HCT116 (cell line): Measurements from ENCODE around the gene SHH. TPM values are rescaled to one million over a fixed set of nuclear protein-coding genes. Genes with fewer than 3 reads are reported as not detected.

ENCODE experiments used
- ATAC-seq: fragments of 200-7000 bp; cut with Tn5 transposase; 2 replicates; pipeline ENCODE4 v1.9.1; 2020; ENCODE audit warnings: mild to moderate bottlenecking, moderate library complexity
- BruUV-seq: library from RNA; stranded (reverse); fragments of 400-500 nt; replicated peaks from 2 replicates; lab custom pipeline; 2021; lab: Mats Ljungman, UMichigan
- CTCF ChIA-PET: fragments of 300-600 bp; sonication (Branson Sonifier 250); formaldehyde crosslinking; loops from one replicate; lab custom pipeline; 2021; ENCODE audit warnings: antibody characterized with exemption; lab: Charles Lee
- POLR2A ChIA-PET: fragments of 300-600, 350-600 bp; sonication (Branson Sonifier 250); formaldehyde crosslinking; loops from one replicate; lab custom pipeline; 2021; ENCODE audit warnings: antibody characterized with exemption; lab: Charles Lee
- RAD21 ChIA-PET, 2 experiments: fragments of 300-600 bp; sonication (Branson Sonifier 250); formaldehyde crosslinking; loops; one replicate each; lab custom pipeline; 2023; ENCODE audit warnings: low total read pairs in 2 of 2; ENCODE audit not compliant: uncharacterized antibody in 2 of 2, unreplicated experiment in 2 of 2, low non-redundant PET in 1 of 2; lab: Charles Lee
- DNase-seq: peaks from one replicate; pipeline ENCODE4 v3.0.0-alpha.2; 2010; ENCODE audit warnings: low read depth, low spot score
- H2AFZ ChIP-seq: fragments of 200-600 bp; shearing (Covaris generic), sonication (generic); 2 replicates; pipeline ENCODE4 v1.6.1; 2017; ENCODE audit warnings: low read depth, mixed run types, mixed read lengths, antibody characterized with exemption, low read length; ENCODE audit not compliant: poor library complexity, severe bottlenecking
- H3K27ac ChIP-seq: 2 replicates; pipeline ENCODE4 v1.5.1; 2012; ENCODE audit warnings: low read depth, low read length
- H3K27me3 ChIP-seq: fragments of 200-600 bp; sonication (generic); 2 replicates; pipeline ENCODE4 v1.6.1; 2016; ENCODE audit warnings: mixed run types, low read length, mixed read lengths; ENCODE audit not compliant: insufficient read depth
- H3K36me3 ChIP-seq, 2 experiments: fragments of 200-500 bp in 1 of 2; fragments of 200-600 bp in 1 of 2; sonication (Bioruptor generic) in 1 of 2; sonication (generic) in 1 of 2; 2 replicates each; pipeline versions ENCODE4 v1.5.1 to v1.6.1; 2014 to 2016; ENCODE audit warnings: low read length in 2 of 2, inconsistent platforms in 1 of 2, mixed read lengths in 1 of 2, mixed run types in 1 of 2; ENCODE audit not compliant: insufficient read depth in 2 of 2, control insufficient read depth in 1 of 2
- H3K4me1 ChIP-seq, 2 experiments: fragments of 200-600 bp in 1 of 2; sonication (generic) in 1 of 2; 2 replicates each; pipeline versions ENCODE4 v1.5.1 to v1.6.1; 2012 to 2017; ENCODE audit warnings: low read length in 2 of 2, inconsistent platforms in 1 of 2, mild to moderate bottlenecking in 1 of 2, mixed read lengths in 1 of 2, mixed run types in 1 of 2, moderate library complexity in 1 of 2; ENCODE audit not compliant: insufficient read depth in 2 of 2, control insufficient read depth in 1 of 2
- H3K4me2 ChIP-seq: fragments of 200-600 bp; sonication (generic); 2 replicates; pipeline ENCODE4 v1.6.1; 2017; ENCODE audit warnings: mixed run types, low read length, mixed read lengths
- H3K4me3 ChIP-seq, 2 experiments: fragments of 200-600 bp in 1 of 2; sonication (generic) in 1 of 2; replicated peaks in 1 of 2; 2 replicates each; pipeline ENCODE4 v1.5.1; 2011 to 2016; ENCODE audit warnings: low read length in 2 of 2, control low read depth in 1 of 2, low read depth in 1 of 2, mild to moderate bottlenecking in 1 of 2, mixed read lengths in 1 of 2, mixed run types in 1 of 2
- H3K79me2 ChIP-seq: fragments of 200-600 bp; sonication (generic); 2 replicates; pipeline ENCODE4 v1.6.1; 2017; ENCODE audit warnings: mild to moderate bottlenecking, mixed run types, low read length, moderate library complexity, mixed read lengths; ENCODE audit not compliant: insufficient read depth
- H3K9ac ChIP-seq: fragments of 200-600 bp; sonication (generic); 2 replicates; pipeline ENCODE4 v1.6.1; 2016; ENCODE audit warnings: low read length, mixed read lengths
- H3K9me2 ChIP-seq: fragments of 200-600 bp; sonication (generic), shearing (Covaris generic); 2 replicates; pipeline ENCODE4 v1.6.1; 2017; ENCODE audit warnings: mixed run types, mild to moderate bottlenecking, moderate library complexity; ENCODE audit not compliant: insufficient read depth
- H3K9me3 ChIP-seq, 2 experiments: fragments of 200-500 bp in 1 of 2; fragments of 200-600 bp in 1 of 2; sonication (Bioruptor generic) in 1 of 2; sonication (generic) in 1 of 2; 2 replicates each; pipeline ENCODE4 v1.6.1; 2014 to 2017; ENCODE audit warnings: low read length in 2 of 2, mixed read lengths in 2 of 2, inconsistent platforms in 1 of 2, low read depth in 1 of 2, mild to moderate bottlenecking in 1 of 2, mixed run types in 1 of 2, moderate library complexity in 1 of 2; ENCODE audit not compliant: control insufficient read depth in 1 of 2, insufficient read depth in 1 of 2
- H4K20me1 ChIP-seq: fragments of 200-600 bp; sonication (generic), shearing (Covaris generic); 2 replicates; pipeline ENCODE4 v1.6.1; 2017; ENCODE audit warnings: mixed run types, mild to moderate bottlenecking, moderate library complexity; ENCODE audit not compliant: insufficient read depth
- CBX3 ChIP-seq: IDR thresholded peaks from 2 replicates; pipeline ENCODE4 v1.6.1; 2012; ENCODE audit warnings: low read depth
- EGR1 ChIP-seq: IDR thresholded peaks from 2 replicates; pipeline ENCODE4 v1.6.1; 2012; ENCODE audit warnings: low read depth
- ELF1 ChIP-seq: IDR thresholded peaks from 2 replicates; pipeline ENCODE4 v1.6.1; 2012; ENCODE audit warnings: low read depth, borderline replicate concordance
- JUND ChIP-seq: IDR thresholded peaks from 2 replicates; pipeline ENCODE4 v1.6.1; 2012
- MAX ChIP-seq: IDR thresholded peaks from 2 replicates; pipeline ENCODE4 v1.6.1; 2012
- POLR2A ChIP-seq: IDR thresholded peaks from 2 replicates; pipeline ENCODE4 v1.7.0; 2011; ENCODE audit warnings: borderline replicate concordance; ENCODE audit not compliant: insufficient read depth, insufficient read length; ENCODE audit errors: extremely low read depth
- POLR2AphosphoS5 ChIP-seq: IDR thresholded peaks from 2 replicates; pipeline ENCODE4 v1.6.1; 2011; ENCODE audit warnings: mild to moderate bottlenecking, low read depth, low read length, moderate library complexity
- RAD21 ChIP-seq: IDR thresholded peaks from 2 replicates; pipeline ENCODE4 v1.6.1; 2012; ENCODE audit warnings: low read depth, mild to moderate bottlenecking
- SIN3A ChIP-seq: IDR thresholded peaks from 2 replicates; pipeline ENCODE4 v1.6.1; 2012; ENCODE audit warnings: low read depth
- SP1 ChIP-seq: IDR thresholded peaks from 2 replicates; pipeline ENCODE4 v1.6.1; 2012; ENCODE audit warnings: low read depth
- SRF ChIP-seq: IDR thresholded peaks from 2 replicates; pipeline ENCODE4 v1.6.1; 2012; ENCODE audit warnings: low read depth
- ZFX ChIP-seq: fragments of 450-650 bp; IDR thresholded peaks from 2 replicates; pipeline ENCODE4 v1.6.1; 2017
- ZNF274 ChIP-seq: fragments of 200-500 bp; sonication (Bioruptor generic); IDR thresholded peaks from 2 replicates; pipeline ENCODE4 v1.6.1; 2014; ENCODE audit warnings: mild to moderate bottlenecking, low read depth, low read length, inconsistent platforms
- intact Hi-C: fragments of 100-400 bp; cut with micrococcal nuclease; formaldehyde crosslinking; loops from 2 replicates; pipeline ENCODE4 v1.10.0; 2022
- total RNA-seq: library from RNA; stranded (reverse); gene quantifications from one replicate; pipeline ENCODE4 v1.2.1, GENCODE V29; 2021; ENCODE audit not compliant: unreplicated experiment
- TF ChIP-seq, protein P1 (sequence below): IDR thresholded peaks from 2 replicates; pipeline ENCODE4 v1.6.1; 2012; ENCODE audit warnings: low read depth
- TF ChIP-seq, protein P2 (sequence below): IDR thresholded peaks from 2 replicates; pipeline ENCODE4 v1.6.1; 2011; ENCODE audit warnings: mild to moderate bottlenecking, low read length, moderate library complexity; ENCODE audit not compliant: insufficient replicate concordance; ENCODE audit errors: extremely low read depth
- TF ChIP-seq, protein P3 (sequence below), 3 experiments: fragments of 200-600 bp in 1 of 3; sonication (generic) in 1 of 3; IDR thresholded peaks in 2 of 3; conservative IDR thresholded peaks in 1 of 3; 2 replicates each; pipeline ENCODE4 v1.5.1; 2012 to 2017; ENCODE audit warnings: low read depth in 2 of 3, low read length in 2 of 3, antibody characterized with exemption in 1 of 3, borderline replicate concordance in 1 of 3, control low read depth in 1 of 3, mild to moderate bottlenecking in 1 of 3, mixed read lengths in 1 of 3, mixed run types in 1 of 3, moderate library complexity in 1 of 3; ENCODE audit not compliant: insufficient read depth in 1 of 3
- TF ChIP-seq, protein P4 (sequence below): IDR thresholded peaks from 2 replicates; pipeline ENCODE4 v1.6.1; 2012

The SHH gene
- total RNA-seq, 1 experiment from 2014 or later, result 0.32 TPM

DNA sequence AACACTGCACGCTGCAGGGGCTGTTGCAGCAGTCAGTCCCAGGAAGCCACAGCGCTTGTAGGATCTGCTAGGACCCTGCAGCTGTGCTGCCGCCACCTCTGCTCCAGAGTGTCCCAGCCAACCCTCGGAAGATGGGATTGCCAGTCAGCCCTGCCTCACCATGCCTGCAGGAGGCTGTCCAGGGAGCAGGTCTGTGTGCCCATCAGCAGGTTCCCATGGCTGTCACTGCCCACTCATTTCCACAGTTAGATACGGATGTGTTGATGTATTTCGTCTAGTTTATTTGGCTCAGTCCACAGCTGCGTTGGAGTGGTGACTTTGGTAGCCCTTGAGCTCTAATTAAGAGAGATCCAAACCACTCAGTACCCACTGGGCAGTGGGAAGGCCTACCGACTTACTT, 35.7 kb downstream of the SHH start:
- peaks cover 3 to 12% of the 10 kb centered on the region in 2 experiments; a peak in 2 of 4 replicates for H3K36me3 ChIP-seq
- H3K27me3 ChIP-seq, result no peaks in the 10 kb centered on the region
- H3K9me3 ChIP-seq, result no peaks in the 10 kb centered on the region
- no peak for ATAC-seq
- no peak for TF ChIP-seq ELF1
- TF ChIP-seq POLR2AphosphoS5, result no peak
- TF ChIP-seq SIN3A, result no peak
- no peak for TF ChIP-seq RAD21
- no peak for TF ChIP-seq POLR2A
- TF ChIP-seq, protein P1, sequence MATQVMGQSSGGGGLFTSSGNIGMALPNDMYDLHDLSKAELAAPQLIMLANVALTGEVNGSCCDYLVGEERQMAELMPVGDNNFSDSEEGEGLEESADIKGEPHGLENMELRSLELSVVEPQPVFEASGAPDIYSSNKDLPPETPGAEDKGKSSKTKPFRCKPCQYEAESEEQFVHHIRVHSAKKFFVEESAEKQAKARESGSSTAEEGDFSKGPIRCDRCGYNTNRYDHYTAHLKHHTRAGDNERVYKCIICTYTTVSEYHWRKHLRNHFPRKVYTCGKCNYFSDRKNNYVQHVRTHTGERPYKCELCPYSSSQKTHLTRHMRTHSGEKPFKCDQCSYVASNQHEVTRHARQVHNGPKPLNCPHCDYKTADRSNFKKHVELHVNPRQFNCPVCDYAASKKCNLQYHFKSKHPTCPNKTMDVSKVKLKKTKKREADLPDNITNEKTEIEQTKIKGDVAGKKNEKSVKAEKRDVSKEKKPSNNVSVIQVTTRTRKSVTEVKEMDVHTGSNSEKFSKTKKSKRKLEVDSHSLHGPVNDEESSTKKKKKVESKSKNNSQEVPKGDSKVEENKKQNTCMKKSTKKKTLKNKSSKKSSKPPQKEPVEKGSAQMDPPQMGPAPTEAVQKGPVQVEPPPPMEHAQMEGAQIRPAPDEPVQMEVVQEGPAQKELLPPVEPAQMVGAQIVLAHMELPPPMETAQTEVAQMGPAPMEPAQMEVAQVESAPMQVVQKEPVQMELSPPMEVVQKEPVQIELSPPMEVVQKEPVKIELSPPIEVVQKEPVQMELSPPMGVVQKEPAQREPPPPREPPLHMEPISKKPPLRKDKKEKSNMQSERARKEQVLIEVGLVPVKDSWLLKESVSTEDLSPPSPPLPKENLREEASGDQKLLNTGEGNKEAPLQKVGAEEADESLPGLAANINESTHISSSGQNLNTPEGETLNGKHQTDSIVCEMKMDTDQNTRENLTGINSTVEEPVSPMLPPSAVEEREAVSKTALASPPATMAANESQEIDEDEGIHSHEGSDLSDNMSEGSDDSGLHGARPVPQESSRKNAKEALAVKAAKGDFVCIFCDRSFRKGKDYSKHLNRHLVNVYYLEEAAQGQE, result no peak
- no peak for TF ChIP-seq ZFX
- no peak for TF ChIP-seq MAX
- TF ChIP-seq, protein P2, sequence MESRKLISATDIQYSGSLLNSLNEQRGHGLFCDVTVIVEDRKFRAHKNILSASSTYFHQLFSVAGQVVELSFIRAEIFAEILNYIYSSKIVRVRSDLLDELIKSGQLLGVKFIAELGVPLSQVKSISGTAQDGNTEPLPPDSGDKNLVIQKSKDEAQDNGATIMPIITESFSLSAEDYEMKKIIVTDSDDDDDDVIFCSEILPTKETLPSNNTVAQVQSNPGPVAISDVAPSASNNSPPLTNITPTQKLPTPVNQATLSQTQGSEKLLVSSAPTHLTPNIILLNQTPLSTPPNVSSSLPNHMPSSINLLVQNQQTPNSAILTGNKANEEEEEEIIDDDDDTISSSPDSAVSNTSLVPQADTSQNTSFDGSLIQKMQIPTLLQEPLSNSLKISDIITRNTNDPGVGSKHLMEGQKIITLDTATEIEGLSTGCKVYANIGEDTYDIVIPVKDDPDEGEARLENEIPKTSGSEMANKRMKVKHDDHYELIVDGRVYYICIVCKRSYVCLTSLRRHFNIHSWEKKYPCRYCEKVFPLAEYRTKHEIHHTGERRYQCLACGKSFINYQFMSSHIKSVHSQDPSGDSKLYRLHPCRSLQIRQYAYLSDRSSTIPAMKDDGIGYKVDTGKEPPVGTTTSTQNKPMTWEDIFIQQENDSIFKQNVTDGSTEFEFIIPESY, result no peak
- no peak for TF ChIP-seq EGR1
- TF ChIP-seq ZNF274, result no peak
- no peak for TF ChIP-seq CBX3
- TF ChIP-seq JUND, result no peak
- TF ChIP-seq SRF, result no peak
- TF ChIP-seq, protein P3, sequence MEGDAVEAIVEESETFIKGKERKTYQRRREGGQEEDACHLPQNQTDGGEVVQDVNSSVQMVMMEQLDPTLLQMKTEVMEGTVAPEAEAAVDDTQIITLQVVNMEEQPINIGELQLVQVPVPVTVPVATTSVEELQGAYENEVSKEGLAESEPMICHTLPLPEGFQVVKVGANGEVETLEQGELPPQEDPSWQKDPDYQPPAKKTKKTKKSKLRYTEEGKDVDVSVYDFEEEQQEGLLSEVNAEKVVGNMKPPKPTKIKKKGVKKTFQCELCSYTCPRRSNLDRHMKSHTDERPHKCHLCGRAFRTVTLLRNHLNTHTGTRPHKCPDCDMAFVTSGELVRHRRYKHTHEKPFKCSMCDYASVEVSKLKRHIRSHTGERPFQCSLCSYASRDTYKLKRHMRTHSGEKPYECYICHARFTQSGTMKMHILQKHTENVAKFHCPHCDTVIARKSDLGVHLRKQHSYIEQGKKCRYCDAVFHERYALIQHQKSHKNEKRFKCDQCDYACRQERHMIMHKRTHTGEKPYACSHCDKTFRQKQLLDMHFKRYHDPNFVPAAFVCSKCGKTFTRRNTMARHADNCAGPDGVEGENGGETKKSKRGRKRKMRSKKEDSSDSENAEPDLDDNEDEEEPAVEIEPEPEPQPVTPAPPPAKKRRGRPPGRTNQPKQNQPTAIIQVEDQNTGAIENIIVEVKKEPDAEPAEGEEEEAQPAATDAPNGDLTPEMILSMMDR (IDR thresholded peaks at IDR 0.05 in 2 of 3, conservative IDR thresholded peaks at IDR 0.05 in 1 of 3; ENCODE audit: borderline replicate concordance in 1 of 3, insufficient read depth in 1 of 3, low read depth in 2 of 3, low read length in 2 of 3), result no peak
- TF ChIP-seq, protein P4, sequence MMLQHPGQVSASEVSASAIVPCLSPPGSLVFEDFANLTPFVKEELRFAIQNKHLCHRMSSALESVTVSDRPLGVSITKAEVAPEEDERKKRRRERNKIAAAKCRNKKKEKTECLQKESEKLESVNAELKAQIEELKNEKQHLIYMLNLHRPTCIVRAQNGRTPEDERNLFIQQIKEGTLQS, result no peak
- no peak for TF ChIP-seq SP1
- POLR2A ChIA-PET, result no interaction called here
- H3K4me1 ChIP-seq, result no peaks in the 10 kb centered on the region
- no peaks in the 10 kb centered on the region for H3K9me2 ChIP-seq
- RAD21 ChIA-PET, result no interaction called here
- DNase-seq, result no peak
- no TSS peak for BruUV-seq
- no peak overlapping the region for H3K27ac ChIP-seq
- no peaks in the 10 kb centered on the region; the same call in 1 of the 2 replicates for H4K20me1 ChIP-seq
- no peak overlapping the region for H3K9ac ChIP-seq
- intact Hi-C loops, result no loop called here
- CTCF ChIA-PET, result no interaction called here
- H3K79me2 ChIP-seq, result no peaks in the 10 kb centered on the region
- no peak overlapping the region for H2AFZ ChIP-seq
- no peak overlapping the region for H3K4me3 ChIP-seq
- no peak overlapping the region for H3K4me2 ChIP-seq
